Measurements from ENCODE around the gene CRIP1.

GRCh38 chr14:105474483-105475268 is 12.0 kb upstream of the CRIP1 start, which contains the start of gene CRIP2:
- no peak for TF ChIP-seq CTCF (IDR thresholded peaks at IDR 0.05)
- TF ChIP-seq ZFX (IDR thresholded peaks at IDR 0.05; ENCODE audit: borderline replicate concordance): no peak

Data from 22Rv1 (cell line).